Adrenal gland (tissue), 12 donors: Measurements from ENCODE around the gene EHD3. TPM values are rescaled to one million over a fixed set of nuclear protein-coding genes. Genes with fewer than 3 reads are reported as not detected.

Experiments used
- DNase-seq, 7 donors: peaks; one replicate each; pipeline ENCODE4 v3.0.0-alpha.2; 2019 to 2020
- H3K27ac ChIP-seq, 5 donors: fragments of 200-600 bp; sonication (generic) in 4 of 5; 1 replicate in 3 of 5; 2 replicates in 2 of 5; pipeline versions ENCODE4 v1.5.1 to v1.8.0; 2016 to 2020; ENCODE audit warnings: mild to moderate bottlenecking in 1 of 5
- H3K27me3 ChIP-seq: fragments of 200-600 bp; 2 replicates; pipeline ENCODE4 v1.8.0; 2021
- H3K36me3 ChIP-seq, 2 donors: fragments of 200-600 bp; replicated peaks in 1 of 2; 1 replicate in 1 of 2; 2 replicates in 1 of 2; pipeline versions ENCODE4 v1.5.1 to v1.8.0; 2018 to 2022
- H3K4me1 ChIP-seq, 2 donors: fragments of 200-600 bp; replicated peaks in 1 of 2; 1 replicate in 1 of 2; 2 replicates in 1 of 2; pipeline versions ENCODE4 v1.5.1 to v1.8.0; 2018 to 2021
- H3K4me3 ChIP-seq, 4 donors: fragments of 200-600 bp; sonication (generic) in 3 of 4; one replicate each; pipeline ENCODE4 v1.5.1; 2016 to 2018
- H3K9me3 ChIP-seq, 3 donors: fragments of 200-600 bp; sonication (generic) in 1 of 3; replicated peaks in 1 of 3; 1 replicate in 2 of 3; 2 replicates in 1 of 3; pipeline versions ENCODE4 v1.5.1 to v1.8.0; 2016 to 2021
- CTCF ChIP-seq, 6 experiments: fragments of 450-650 bp in 4 of 6; fragments of 200-600 bp in 2 of 6; sonication (generic) in 1 of 6; IDR thresholded peaks; 1 replicate in 5 of 6; 2 replicates in 1 of 6; pipeline versions ENCODE4 v1.5.1 to v1.8.0; 2016 to 2021; ENCODE audit warnings: antibody characterized with exemption in 6 of 6, mild to moderate bottlenecking in 2 of 6, moderate library complexity in 1 of 6
- POLR2A ChIP-seq, 2 donors: fragments of 450-650 bp; IDR thresholded peaks; one replicate each; pipeline ENCODE4 v1.6.1; 2017; ENCODE audit warnings: antibody characterized with exemption in 2 of 2, mild to moderate bottlenecking in 2 of 2, moderate library complexity in 1 of 2
- WGBS, 4 donors: extraction: QIAGEN DNeasy Blood & Tissue Kit in 2 of 4; methylation state at CpG; one replicate each; pipeline versions ENCODE4 v1.1.5 to v1.1.7; 2013 to 2017; 5-methylcytosine and 5-hydroxymethylcytosine counted together
- intact Hi-C, 2 donors: fragments of 100-400 bp; cut with DNase I; formaldehyde crosslinking; loops; one replicate each; pipeline versions ENCODE4 v1.14.1 to v1.15.0; 2022 to 2023
- polyA plus RNA-seq, 3 donors: library from polyadenylated mRNA; stranded (reverse); fragments of 200-250 nt in 2 of 3; fragments of 350-450 nt in 1 of 3; fragmentation: Illumina TruSeq in 1 of 3; extraction: RNeasy Lipid Tissue Mini Kit (QIAGEN cat#74804) in 1 of 3; gene quantifications; one replicate each; pipeline ENCODE4 v1.2.3, GENCODE V29; 2013 to 2014
- total RNA-seq, 9 donors: library from RNA; depleted of rRNA in 4 of 9; stranded (reverse); fragments of >200 nt in 4 of 9; fragments of 120-200 nt in 1 of 9; fragmentation: NEBNext Ultra II Directional in 1 of 9; extraction: Animal tissue kit (Norgen Biotek cat#: 25700) in 1 of 9; gene quantifications; one replicate each; pipeline versions ENCODE4 v1.1.0 to v1.2.4, GENCODE V29; 2013 to 2023
- donor health status: healthy with polysubstance abuse.
- donor health status: Bipolar disorder and iron deficiency.
- donor health status: DM: yes; HTN: yes; CAD: no.
- donor health status: DM: no; HTN: no; CAD: no.
- donor health status: DM: no; HTN: no; CAD: no.
- donor health status: DM: yes; HTN: yes; CAD: no.

The EHD3 gene
- total and polyA plus RNA-seq, 12 donors, result 4.6 to 51.9 (median 22.3) TPM

- no peak for TF ChIP-seq CTCF (IDR thresholded peaks at IDR 0.05)
- no peak for TF ChIP-seq POLR2A (IDR thresholded peaks at IDR 0.05)
- no peaks in the 10 kb centered on the region for H3K36me3 ChIP-seq
- DNase-seq, result no peak
- H3K9me3 ChIP-seq, result no peaks in the 10 kb centered on the region
- no peak overlapping the region for H3K4me3 ChIP-seq
- H3K4me1 ChIP-seq, result no peaks in the 10 kb centered on the region
- intact Hi-C loops, result no loop called here
- 79 to 89% (median 80%) methylated on average over 7 of the region's 7 CpGs for WGBS, 4 donors
- no peak overlapping the region for H3K27ac ChIP-seq
- no peaks in the 10 kb centered on the region for H3K27me3 ChIP-seq
Measured at GRCh38 chr2:31223749-31224148, 10.2 kb upstream of the EHD3 start.

- intact Hi-C loops, result no loop called here
Measured at GRCh38 chr2:31226266-31226665, 7.7 kb upstream of the EHD3 start.

GRCh38 chr2:31227110-31227509 is 6.8 kb upstream of the EHD3 start:
- TF ChIP-seq POLR2A (IDR thresholded peaks at IDR 0.05) (no peak), CTCF (IDR thresholded peaks at IDR 0.05) (no peak)
- intact Hi-C loops, result no loop called here
- no peak overlapping the region for H3K4me3 ChIP-seq
- no peaks in the 10 kb centered on the region for H3K27me3 ChIP-seq
- H3K36me3 ChIP-seq, result no peaks in the 10 kb centered on the region
- no peaks in the 10 kb centered on the region for H3K9me3 ChIP-seq
- no peak overlapping the region for H3K27ac ChIP-seq
- H3K4me1 ChIP-seq, result no peaks in the 10 kb centered on the region
- no peak for DNase-seq
- WGBS, 4 donors, result 63 to 70% (median 65%) methylated on average over 6 of the region's 6 CpGs

More at GRCh38 chr2:31226266-31226665, 7.7 kb upstream of the EHD3 start:
- no peak for DNase-seq
- Histone ChIP-seq H3K4me3 (no peak overlapping the region), H3K27me3 (no peaks in the 10 kb centered on the region), H3K36me3 (no peaks in the 10 kb centered on the region), H3K27ac (no peak overlapping the region), H3K4me1 (no peaks in the 10 kb centered on the region), H3K9me3 (no peaks in the 10 kb centered on the region)
- WGBS, 4 donors, result 19 to 30% (median 27%) methylated on average over 2 of the region's 2 CpGs
- TF ChIP-seq POLR2A (IDR thresholded peaks at IDR 0.05), result no peak
- no peak for TF ChIP-seq CTCF (IDR thresholded peaks at IDR 0.05)

- intact Hi-C loops, result no loop called here
- H3K27me3 ChIP-seq, result no peaks in the 10 kb centered on the region
- no peaks in the 10 kb centered on the region for H3K36me3 ChIP-seq
- TF ChIP-seq POLR2A (IDR thresholded peaks at IDR 0.05), result no peak
- no peak for TF ChIP-seq CTCF (IDR thresholded peaks at IDR 0.05)
- H3K4me1 ChIP-seq, result no peaks in the 10 kb centered on the region
- H3K4me3 ChIP-seq, result no peak overlapping the region
- 82 to 85% (median 84%) methylated on average over 10 of the region's 10 CpGs for WGBS, 4 donors
- no peak overlapping the region for H3K27ac ChIP-seq
- DNase-seq, result no peak
- H3K9me3 ChIP-seq, result no peaks in the 10 kb centered on the region
Measured at GRCh38 chr2:31227711-31228125, 6.2 kb upstream of the EHD3 start.
